ENCODE results near the gene BOD1.

The BOD1 gene

DNA sequence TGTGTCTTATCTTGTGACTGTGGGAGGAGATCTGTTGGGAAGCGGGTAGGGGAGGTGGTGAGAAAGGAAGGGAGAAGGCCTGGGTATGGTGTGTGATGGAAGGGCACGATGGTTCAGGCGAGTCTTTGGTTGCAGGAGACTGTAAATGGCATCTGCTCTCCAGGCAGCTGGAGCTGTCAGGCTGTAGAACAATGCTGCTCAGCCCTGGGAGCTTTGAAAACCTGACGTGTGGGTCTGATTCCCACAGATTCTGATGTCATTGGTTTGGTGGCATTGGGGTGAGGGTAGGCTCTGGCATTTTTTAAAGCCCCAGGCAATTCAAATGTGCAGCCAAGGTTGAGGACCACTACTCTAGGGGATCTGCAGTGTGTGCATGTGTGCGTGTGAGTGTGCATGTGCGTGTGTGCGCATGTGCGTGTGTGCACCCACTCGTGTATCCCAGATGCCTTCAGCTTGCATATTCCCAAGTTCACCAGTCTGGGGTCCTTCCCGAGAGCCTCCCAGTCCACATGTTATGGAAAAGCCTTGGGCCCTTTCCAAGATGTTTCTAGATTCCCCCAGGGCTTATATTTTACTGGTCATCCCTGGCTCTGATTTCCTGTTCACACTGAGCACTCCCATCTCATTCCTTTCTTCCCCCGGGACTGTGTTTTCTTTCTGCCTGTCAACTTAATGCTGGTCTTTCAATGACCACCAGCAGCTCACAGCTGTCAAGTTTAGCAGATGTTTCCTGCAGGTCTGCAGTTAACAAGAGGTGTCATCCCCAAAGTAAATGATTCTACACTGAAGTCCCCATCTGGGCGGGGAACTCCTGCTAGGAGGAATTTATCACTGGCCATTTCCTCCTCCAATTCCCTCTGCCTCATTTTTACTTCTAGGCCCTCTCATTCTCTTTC lies 34.0 kb downstream of the BOD1 start:
- no peaks in the 10 kb centered on the region for H3K9me3 ChIP-seq (replicated peaks; ENCODE audit: low read length)
- no peaks in the 10 kb centered on the region for H3K27me3 ChIP-seq (ENCODE audit: control insufficient read depth, insufficient read depth, low read length)
- H3K4me3 ChIP-seq (ENCODE audit: low read length): no peak overlapping the region
- H3K36me3 ChIP-seq (ENCODE audit: insufficient read depth, low read length): no peaks in the 10 kb centered on the region
- H3K9ac ChIP-seq (ENCODE audit: low read depth, low read length): no peak overlapping the region
- H3K4me1 ChIP-seq (ENCODE audit: control insufficient read depth, insufficient read depth, low read length): peaks cover 18% of the 10 kb centered on the region
- H3K4me2 ChIP-seq (ENCODE audit: low read length): no peak overlapping the region

DNA sequence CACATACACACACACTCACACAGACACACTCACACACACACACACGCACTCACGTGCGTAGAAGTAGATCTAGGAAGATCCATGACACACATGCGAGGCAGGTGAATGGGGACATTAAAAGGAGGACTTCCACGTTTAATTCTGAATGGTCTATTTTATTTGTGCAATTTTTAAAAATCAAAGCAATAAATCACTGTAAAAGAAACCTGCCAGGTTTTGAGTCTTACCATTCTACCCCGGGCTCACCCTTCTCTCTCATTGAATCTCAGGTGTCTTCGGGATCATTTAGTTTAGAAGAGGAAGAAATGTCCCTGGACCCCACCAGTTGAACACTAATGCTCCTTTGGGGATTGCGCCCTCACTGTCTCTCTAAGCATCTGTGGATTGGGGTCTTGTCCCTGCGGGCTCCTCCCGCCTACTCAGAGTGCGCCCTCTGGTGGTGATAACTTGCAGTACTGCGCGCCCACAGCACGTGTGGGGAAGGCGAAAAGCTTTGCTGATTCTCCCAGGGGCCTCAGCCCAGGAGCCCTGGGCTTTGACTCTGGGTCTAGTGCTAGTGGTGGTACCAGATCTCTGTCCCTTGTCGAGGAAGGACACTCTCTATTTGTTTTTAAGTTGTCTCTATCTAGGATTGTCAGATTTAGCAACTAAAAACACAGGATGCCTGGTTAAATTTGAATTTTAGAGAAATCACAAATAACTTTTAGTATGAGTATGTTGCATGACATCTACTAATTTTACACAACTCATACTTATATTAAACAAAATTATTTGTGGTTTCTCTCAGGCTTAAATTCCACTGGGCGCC lies 34.8 kb downstream of the BOD1 start:
- Histone ChIP-seq H3K4me2 (ENCODE audit: low read length) (no peak overlapping the region), H3K9me3 (replicated peaks; ENCODE audit: low read length) (no peaks in the 10 kb centered on the region), H3K9ac (ENCODE audit: low read depth, low read length) (no peak overlapping the region), H3K27me3 (ENCODE audit: control insufficient read depth, insufficient read depth, low read length) (no peaks in the 10 kb centered on the region), H3K4me3 (ENCODE audit: low read length) (no peak overlapping the region), H3K36me3 (ENCODE audit: insufficient read depth, low read length) (no peaks in the 10 kb centered on the region), H3K4me1 (ENCODE audit: control insufficient read depth, insufficient read depth, low read length) (peaks cover 18% of the 10 kb centered on the region)

DNA sequence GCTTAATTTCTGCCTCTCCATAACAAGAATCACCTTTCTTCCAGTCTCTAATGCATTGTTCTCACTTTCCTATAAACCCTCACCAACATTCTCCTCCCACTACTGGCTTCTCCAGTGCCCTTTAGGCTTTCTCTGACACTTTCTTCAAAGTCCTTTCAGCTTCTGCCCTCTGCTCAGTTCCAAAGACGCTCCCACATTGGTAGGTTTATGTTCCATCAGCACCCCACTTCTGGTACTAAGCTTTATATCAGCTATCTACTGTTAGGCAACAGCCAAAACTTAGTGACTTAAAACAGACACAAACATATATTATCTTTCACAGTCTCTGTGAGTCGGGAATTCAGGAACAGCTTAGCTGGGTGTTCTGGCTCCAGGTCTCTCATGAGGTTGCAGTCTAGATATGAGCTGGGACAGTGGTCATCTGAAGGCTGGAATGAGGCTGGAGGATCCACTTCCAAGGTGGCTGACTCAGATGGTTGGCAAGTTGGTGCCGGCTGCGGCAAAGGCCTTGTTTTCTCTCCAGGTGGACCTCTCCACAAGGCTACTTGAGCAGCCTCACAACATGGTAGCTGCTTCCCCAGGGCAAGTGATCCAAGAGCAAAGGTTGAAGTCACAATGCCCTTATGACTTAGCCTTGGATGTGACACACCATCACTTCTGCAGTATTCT lies 37.4 kb downstream of the BOD1 start:
- H3K4me3 ChIP-seq (ENCODE audit: low read length): no peak overlapping the region
- H3K27me3 ChIP-seq (ENCODE audit: control insufficient read depth, insufficient read depth, low read length): no peaks in the 10 kb centered on the region
- no peaks in the 10 kb centered on the region for H3K9me3 ChIP-seq (replicated peaks; ENCODE audit: low read length)
- no peak overlapping the region for H3K4me2 ChIP-seq (ENCODE audit: low read length)
- H3K4me1 ChIP-seq (ENCODE audit: control insufficient read depth, insufficient read depth, low read length): peaks cover 18% of the 10 kb centered on the region
- H3K36me3 ChIP-seq (ENCODE audit: insufficient read depth, low read length): no peaks in the 10 kb centered on the region
- no peak overlapping the region for H3K9ac ChIP-seq (ENCODE audit: low read depth, low read length)

DNA sequence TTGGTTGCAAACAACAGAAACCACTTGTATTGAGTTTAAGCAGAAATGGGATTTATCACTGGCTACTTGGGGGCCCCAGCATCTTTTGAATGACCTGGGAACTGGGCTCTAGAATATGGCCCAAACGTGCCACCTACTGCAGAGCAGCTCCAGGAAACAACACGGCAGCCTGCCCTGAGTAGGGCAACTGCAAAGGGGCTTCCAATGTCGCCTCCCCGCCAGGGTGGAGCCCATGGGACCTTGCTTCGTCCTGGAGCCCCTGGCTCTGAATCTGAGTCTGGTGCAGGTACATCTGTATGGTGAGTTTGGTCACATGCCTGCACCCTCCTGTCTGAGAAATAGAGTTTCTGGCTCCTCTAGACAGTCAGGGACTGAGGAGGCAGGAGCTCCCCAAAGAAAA lies 38.6 kb downstream of the BOD1 start:
- no peak overlapping the region for H3K4me2 ChIP-seq (ENCODE audit: low read length)
- H3K4me3 ChIP-seq (ENCODE audit: low read length): no peak overlapping the region
- H3K9ac ChIP-seq (ENCODE audit: low read depth, low read length): no peak overlapping the region
- H3K9me3 ChIP-seq (replicated peaks; ENCODE audit: low read length): no peaks in the 10 kb centered on the region
- H3K36me3 ChIP-seq (ENCODE audit: insufficient read depth, low read length): no peaks in the 10 kb centered on the region
- H3K4me1 ChIP-seq (ENCODE audit: control insufficient read depth, insufficient read depth, low read length): peaks cover 17% of the 10 kb centered on the region
- no peaks in the 10 kb centered on the region for H3K27me3 ChIP-seq (ENCODE audit: control insufficient read depth, insufficient read depth, low read length)

DNA sequence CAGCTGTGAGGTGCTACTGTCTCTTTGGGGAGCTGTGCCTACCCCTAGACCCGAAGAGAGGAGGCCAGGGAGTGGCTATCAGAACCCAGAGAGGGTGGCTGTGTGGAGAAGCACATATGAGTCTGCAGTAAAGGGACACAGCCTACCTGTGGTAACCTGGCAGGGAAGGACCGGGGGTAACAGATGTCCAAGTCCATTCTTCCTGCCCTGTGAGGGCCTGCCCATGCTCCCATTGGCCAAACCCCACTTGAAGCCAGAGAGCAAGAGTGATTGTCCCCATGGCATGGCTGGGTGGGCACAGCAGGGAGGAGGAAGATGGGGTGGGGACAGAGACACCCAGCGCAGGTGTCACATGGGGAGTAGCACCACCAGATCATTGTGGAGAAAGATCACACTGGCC lies 39.3 kb downstream of the BOD1 start:
- Histone ChIP-seq H3K36me3 (ENCODE audit: insufficient read depth, low read length) (no peaks in the 10 kb centered on the region), H3K4me1 (ENCODE audit: control insufficient read depth, insufficient read depth, low read length) (peaks cover 17% of the 10 kb centered on the region), H3K4me3 (ENCODE audit: low read length) (no peak overlapping the region), H3K4me2 (ENCODE audit: low read length) (no peak overlapping the region), H3K9ac (ENCODE audit: low read depth, low read length) (no peak overlapping the region), H3K27me3 (ENCODE audit: control insufficient read depth, insufficient read depth, low read length) (no peaks in the 10 kb centered on the region), H3K9me3 (replicated peaks; ENCODE audit: low read length) (no peaks in the 10 kb centered on the region)

DNA sequence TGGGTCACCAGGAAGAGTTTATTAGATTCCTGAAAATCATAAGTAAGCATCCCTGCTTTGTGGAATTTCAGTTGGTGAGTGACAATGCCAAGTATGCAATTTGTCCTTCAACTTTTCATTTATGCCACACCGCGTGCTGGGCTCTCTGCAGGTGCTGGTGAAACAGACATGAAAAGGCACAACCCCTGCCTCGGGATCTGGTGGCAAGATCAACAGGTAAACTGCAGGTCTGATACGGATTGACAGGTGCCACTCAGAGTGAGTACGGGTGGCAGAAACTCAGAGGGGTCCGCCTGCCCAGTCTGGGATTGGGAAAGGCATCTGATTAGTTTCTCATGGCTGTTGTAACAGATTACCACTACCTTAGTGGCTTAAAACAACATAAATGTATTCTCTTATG lies 40.5 kb downstream of the BOD1 start:
- H3K4me3 ChIP-seq (ENCODE audit: low read length): no peak overlapping the region
- no peaks in the 10 kb centered on the region for H3K36me3 ChIP-seq (ENCODE audit: insufficient read depth, low read length)
- H3K27me3 ChIP-seq (ENCODE audit: control insufficient read depth, insufficient read depth, low read length): no peaks in the 10 kb centered on the region
- no peaks in the 10 kb centered on the region for H3K9me3 ChIP-seq (replicated peaks; ENCODE audit: low read length)
- peaks cover 13% of the 10 kb centered on the region for H3K4me1 ChIP-seq (ENCODE audit: control insufficient read depth, insufficient read depth, low read length)
- H3K9ac ChIP-seq (ENCODE audit: low read depth, low read length): no peak overlapping the region
- H3K4me2 ChIP-seq (ENCODE audit: low read length): no peak overlapping the region

DNA sequence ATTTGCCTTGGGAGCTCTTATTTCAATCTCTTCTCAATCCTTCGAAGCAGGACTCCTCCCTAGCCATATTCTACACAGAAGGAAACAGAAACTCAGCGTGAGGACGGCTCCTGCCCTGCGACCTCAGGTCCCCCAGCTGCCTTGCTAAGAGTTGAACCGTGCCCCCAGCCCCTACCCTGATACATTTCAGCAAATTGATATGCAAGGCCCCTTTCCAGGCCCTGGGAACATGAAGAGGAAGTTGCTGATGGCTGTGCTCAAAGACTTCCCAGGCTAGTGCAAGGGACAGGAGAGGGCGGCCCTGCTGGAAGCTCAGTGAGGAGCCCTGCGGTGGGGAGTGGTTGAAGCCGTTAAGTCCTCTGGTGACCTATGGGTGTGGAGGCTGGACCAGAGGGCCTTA lies 41.5 kb downstream of the BOD1 start:
- Histone ChIP-seq H3K9ac (ENCODE audit: low read depth, low read length) (no peak overlapping the region), H3K36me3 (ENCODE audit: insufficient read depth, low read length) (no peaks in the 10 kb centered on the region), H3K4me2 (ENCODE audit: low read length) (no peak overlapping the region), H3K9me3 (replicated peaks; ENCODE audit: low read length) (no peaks in the 10 kb centered on the region), H3K4me3 (ENCODE audit: low read length) (no peak overlapping the region), H3K27me3 (ENCODE audit: control insufficient read depth, insufficient read depth, low read length) (no peaks in the 10 kb centered on the region), H3K4me1 (ENCODE audit: control insufficient read depth, insufficient read depth, low read length) (peaks cover 13% of the 10 kb centered on the region)

DNA sequence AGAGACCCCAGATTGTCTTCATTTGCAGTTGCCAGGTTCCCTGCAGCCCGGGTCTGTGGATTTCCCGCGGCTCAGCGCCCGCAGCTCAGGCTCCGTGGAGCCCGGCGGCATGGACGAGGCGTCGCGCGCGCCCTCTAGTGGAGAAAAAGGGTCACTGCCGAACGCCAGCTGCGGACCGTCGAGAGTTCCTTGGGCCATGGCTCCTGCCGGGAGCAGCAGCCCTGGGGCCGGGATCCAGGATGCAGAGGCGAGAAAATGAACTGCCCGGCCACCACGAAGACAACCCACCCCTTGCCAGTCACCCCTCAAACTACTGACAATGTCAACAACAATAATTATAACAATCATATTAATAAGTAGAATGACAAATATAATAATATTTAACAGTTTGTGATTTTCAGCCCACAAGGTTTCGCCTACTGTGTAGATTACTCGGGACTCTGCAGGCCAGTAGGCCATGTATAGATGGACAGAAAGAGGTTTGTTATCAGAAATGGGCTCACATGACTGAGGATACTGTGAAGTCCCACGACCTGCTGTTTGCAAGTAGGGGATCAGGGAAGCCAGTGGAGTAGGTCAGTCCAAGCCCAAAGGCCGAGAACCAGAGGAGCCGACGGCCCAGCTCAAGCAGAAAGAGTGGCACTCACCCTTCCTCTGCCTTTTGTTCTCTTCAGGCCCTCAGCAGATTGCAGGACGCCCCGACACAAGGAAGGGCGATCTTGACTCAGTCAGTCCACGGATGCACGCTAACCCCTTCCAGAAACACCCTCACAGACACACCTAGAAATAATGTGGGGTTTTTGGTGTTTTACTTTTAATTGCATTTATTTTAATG lies 43.1 kb downstream of the BOD1 start:
- Histone ChIP-seq H3K27me3 (ENCODE audit: control insufficient read depth, insufficient read depth, low read length) (no peaks in the 10 kb centered on the region), H3K9me3 (replicated peaks; ENCODE audit: low read length) (peaks cover 5% of the 10 kb centered on the region), H3K4me3 (ENCODE audit: low read length) (peak overlapping the region; percentile 57), H3K9ac (ENCODE audit: low read depth, low read length) (peak overlapping the region; percentile 66), H3K4me1 (ENCODE audit: control insufficient read depth, insufficient read depth, low read length) (peaks cover 13% of the 10 kb centered on the region), H3K36me3 (ENCODE audit: insufficient read depth, low read length) (no peaks in the 10 kb centered on the region), H3K4me2 (ENCODE audit: low read length) (peak overlapping the region; percentile 83)

DNA sequence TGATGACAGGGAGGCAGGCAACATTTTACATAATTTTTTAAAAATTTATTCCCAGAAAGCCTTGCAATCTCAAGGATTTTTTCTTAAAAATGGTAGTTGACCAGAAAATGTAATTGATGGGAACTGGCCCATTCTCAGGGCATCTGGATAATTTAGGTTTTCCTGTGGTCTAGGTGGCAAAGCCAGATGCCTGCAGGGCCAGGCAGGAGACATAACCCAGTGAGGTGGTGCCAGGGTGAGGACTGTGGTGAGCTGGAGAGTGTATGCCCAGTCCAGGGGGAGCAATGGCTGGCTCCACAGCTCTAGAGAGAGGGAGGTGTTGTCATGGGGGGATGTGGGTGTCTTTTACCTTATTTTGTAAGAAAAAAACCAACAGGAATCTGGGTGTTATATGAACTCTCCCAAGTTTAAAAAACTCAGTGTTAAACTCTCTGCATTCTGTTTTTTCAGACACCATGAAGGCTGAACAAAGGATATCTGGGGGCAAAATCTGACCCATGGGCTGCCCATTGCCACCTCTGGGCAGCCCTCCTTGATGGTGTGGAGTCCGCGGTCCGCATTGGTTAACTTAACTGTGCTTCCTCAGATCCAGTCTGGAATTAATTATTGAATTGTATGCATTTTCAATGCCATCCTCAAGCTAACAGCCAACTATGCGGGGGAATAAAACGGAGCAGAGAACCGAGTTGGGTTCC lies 43.9 kb downstream of the BOD1 start:
- peak overlapping the region; percentile 57 for H3K4me3 ChIP-seq (ENCODE audit: low read length)
- no peaks in the 10 kb centered on the region for H3K27me3 ChIP-seq (ENCODE audit: control insufficient read depth, insufficient read depth, low read length)
- no peaks in the 10 kb centered on the region for H3K36me3 ChIP-seq (ENCODE audit: insufficient read depth, low read length)
- H3K9ac ChIP-seq (ENCODE audit: low read depth, low read length): peak overlapping the region; percentile 66
- H3K4me2 ChIP-seq (ENCODE audit: low read length): peak overlapping the region; percentile 83
- peaks cover 6% of the 10 kb centered on the region for H3K9me3 ChIP-seq (replicated peaks; ENCODE audit: low read length)
- H3K4me1 ChIP-seq (ENCODE audit: control insufficient read depth, insufficient read depth, low read length): peaks cover 19% of the 10 kb centered on the region

DNA sequence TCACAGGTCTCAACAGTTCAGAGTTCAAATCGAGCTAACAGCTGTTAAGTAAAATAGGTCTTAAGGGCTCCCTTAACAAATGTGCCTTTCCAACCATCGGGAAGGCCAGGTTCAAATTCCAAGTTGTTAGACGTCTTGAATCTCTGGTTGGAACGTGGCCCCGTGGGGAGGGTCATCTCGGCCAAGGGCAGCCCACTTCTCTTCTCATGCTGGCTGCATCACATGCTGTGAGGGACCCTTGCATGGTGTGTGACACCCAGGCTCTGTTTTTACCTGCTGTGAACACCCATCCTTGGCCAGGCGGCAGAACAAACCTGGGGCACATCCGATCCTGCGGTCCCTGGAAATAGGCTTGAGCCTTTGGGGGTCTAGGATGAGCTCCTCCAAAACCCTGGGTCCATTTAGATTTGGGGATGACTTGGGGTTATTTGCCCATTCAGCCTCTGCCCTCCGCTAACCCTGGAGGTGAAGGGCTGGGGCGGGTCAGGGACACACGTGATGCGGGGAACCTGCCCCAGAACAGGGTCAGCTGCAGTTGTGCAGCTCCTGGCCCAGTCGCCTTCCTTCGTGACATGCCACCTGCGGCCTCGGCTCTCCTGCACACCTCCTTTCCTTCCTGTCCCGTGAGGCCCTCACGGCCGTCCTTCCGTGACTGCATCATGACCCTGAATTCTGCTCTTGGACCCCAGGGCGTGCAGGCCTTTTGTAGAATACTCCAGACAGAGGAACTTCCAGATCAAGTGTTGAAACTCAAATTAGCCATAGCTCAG lies 45.9 kb downstream of the BOD1 start:
- no peaks in the 10 kb centered on the region for H3K27me3 ChIP-seq (ENCODE audit: control insufficient read depth, insufficient read depth, low read length)
- no peak overlapping the region for H3K4me2 ChIP-seq (ENCODE audit: low read length)
- H3K9me3 ChIP-seq (replicated peaks; ENCODE audit: low read length): peaks cover 6% of the 10 kb centered on the region
- no peak overlapping the region for H3K4me3 ChIP-seq (ENCODE audit: low read length)
- no peak overlapping the region for H3K9ac ChIP-seq (ENCODE audit: low read depth, low read length)
- H3K36me3 ChIP-seq (ENCODE audit: insufficient read depth, low read length): no peaks in the 10 kb centered on the region
- peaks cover 23% of the 10 kb centered on the region for H3K4me1 ChIP-seq (ENCODE audit: control insufficient read depth, insufficient read depth, low read length)

Measured in skeletal muscle satellite cell (primary cell).